ENCODE measurements around the gene PADI2.

Gene PADI2

GRCh38 chr1:17139637-17140036 is 20.4 kb upstream of the PADI2 start:
- DNase-seq (ENCODE audit: low read depth in 2 of 2) = no peak

GRCh38 chr1:17137441-17137840 is 18.2 kb upstream of the PADI2 start:
- no peak for DNase-seq (ENCODE audit: low read depth in 2 of 2)

GRCh38 chr1:17136936-17137335 is 17.7 kb upstream of the PADI2 start:
- no peak for DNase-seq (ENCODE audit: low read depth in 2 of 2)

GRCh38 chr1:17136145-17136544 is 16.9 kb upstream of the PADI2 start:
- DNase-seq (ENCODE audit: low read depth in 2 of 2) = no peak

- no peak for DNase-seq (ENCODE audit: low read depth in 2 of 2)
Observed at GRCh38 chr1:17135530-17135929, 16.3 kb upstream of the PADI2 start.

- DNase-seq (ENCODE audit: low read depth in 2 of 2) = no peak
Observed at GRCh38 chr1:17134724-17135123, 15.5 kb upstream of the PADI2 start.

- DNase-seq (ENCODE audit: low read depth in 2 of 2) = no peak
Observed at GRCh38 chr1:17134034-17134433, 14.8 kb upstream of the PADI2 start.

GRCh38 chr1:17130138-17130635 is 10.9 kb upstream of the PADI2 start:
- no peak for DNase-seq (ENCODE audit: low read depth in 2 of 2)

GRCh38 chr1:17128361-17128760 is 9.1 kb upstream of the PADI2 start:
- DNase-seq (ENCODE audit: low read depth in 2 of 2) = no peak

GRCh38 chr1:17125756-17126237 is 6.5 kb upstream of the PADI2 start:
- DNase-seq (ENCODE audit: low read depth in 2 of 2) = peak; percentile 65 to 83

- DNase-seq (ENCODE audit: low read depth in 2 of 2) = no peak
Observed at GRCh38 chr1:17123196-17124045, 4.2 kb upstream of the PADI2 start.

- no peak for DNase-seq (ENCODE audit: low read depth in 2 of 2)
Observed at GRCh38 chr1:17122521-17123164, 3.4 kb upstream of the PADI2 start.

- DNase-seq (ENCODE audit: low read depth in 2 of 2) = no peak
Observed at GRCh38 chr1:17121881-17122280, 2.6 kb upstream of the PADI2 start.

GRCh38 chr1:17120962-17121837 is 1.9 kb upstream of the PADI2 start:
- no peak for DNase-seq (ENCODE audit: low read depth in 2 of 2)

- DNase-seq (ENCODE audit: low read depth in 2 of 2) = no peak
Observed at GRCh38 chr1:17120481-17120877, 1.2 kb upstream of the PADI2 start.

- no peak for DNase-seq (ENCODE audit: low read depth in 2 of 2)
Observed at GRCh38 chr1:17119773-17120480, 676 bp upstream of the PADI2 start.

GRCh38 chr1:17118706-17119075 is 560 bp downstream of the PADI2 start:
- no peak for DNase-seq (ENCODE audit: low read depth in 2 of 2)

GRCh38 chr1:17118268-17118667 is 983 bp downstream of the PADI2 start:
- DNase-seq (ENCODE audit: low read depth in 2 of 2) = no peak

GRCh38 chr1:17117451-17118265 is 1.6 kb downstream of the PADI2 start:
- DNase-seq (ENCODE audit: low read depth in 2 of 2) = no peak

GRCh38 chr1:17116643-17117042 is 2.6 kb downstream of the PADI2 start:
- no peak for DNase-seq (ENCODE audit: low read depth in 2 of 2)

GRCh38 chr1:17113963-17114362 is 5.3 kb downstream of the PADI2 start:
- no peak for DNase-seq (ENCODE audit: low read depth in 2 of 2)

Measured in stimulated activated CD4-positive, alpha-beta T cell treated with anti-CD3 and anti-CD28 coated beads, Interleukin-12 subunit alpha, Interleukin-12 subunit beta, amount 100 ng/mL, for 24 hours (primary cell).